Measurements from ENCODE around the gene CRABP2. TPM values are rescaled to one million over a fixed set of nuclear protein-coding genes. Genes with fewer than 3 reads are reported as not detected.

The CRABP2 gene
- total and polyA plus RNA-seq, 2 of the 13 experiments (the other 11 are each of a cell fraction or from before 2014, with no cell fraction given) = 0.40 to 0.60 TPM

GRCh38 chr1:156728599-156729462, 23.4 kb upstream of the CRABP2 start, which contains the start of gene ISG20L2 (continued):
- TF ChIP-seq SOX6 (IDR thresholded peaks at IDR 0.05) = no peak
- TF ChIP-seq SOX6 (CRISPR knock-in tag; IDR thresholded peaks at IDR 0.05) = peak; percentile 30; the same call in 1 of the 2 replicates
- TF ChIP-seq ATF4 (CRISPR knock-in tag; IDR thresholded peaks at IDR 0.05) = no peak
- TF ChIP-seq MLXIP (CRISPR knock-in tag; IDR thresholded peaks at IDR 0.05; ENCODE audit: borderline replicate concordance) = no peak
- TF ChIP-seq ATAD3A (CRISPR knock-in tag; IDR thresholded peaks at IDR 0.05) = no peak
- TF ChIP-seq ZNF280B (CRISPR knock-in tag; IDR thresholded peaks at IDR 0.05; ENCODE audit: borderline replicate concordance) = 0 out of 2 replicates have a peak, but pooled peaks have one; percentile 54
- TF ChIP-seq ZBTB10 (CRISPR knock-in tag; IDR thresholded peaks at IDR 0.05; ENCODE audit: borderline replicate concordance) = peak; percentile 92; the same call in 1 of the 2 replicates
- peak; percentile 100 for TF ChIP-seq ZHX1 (CRISPR knock-in tag; IDR thresholded peaks at IDR 0.05; ENCODE audit: low read depth)
- TF ChIP-seq ZNF710 (CRISPR knock-in tag; IDR thresholded peaks at IDR 0.05; ENCODE audit: borderline replicate concordance) = no peak
- TF ChIP-seq ZNF10 (CRISPR knock-in tag; IDR thresholded peaks at IDR 0.05; ENCODE audit: borderline replicate concordance, low read depth) = no peak
- TF ChIP-seq TFE3 (CRISPR knock-in tag; IDR thresholded peaks at IDR 0.05) = no peak
